CD14-positive monocyte (primary cell): ENCODE data around the gene SNRNP35. TPM values are rescaled to one million over a fixed set of nuclear protein-coding genes. Genes with fewer than 3 reads are reported as not detected.

Experiments
- DNase-seq, 3 donors: peaks; one replicate each; pipeline ENCODE4 v3.0.0-alpha.2; 2011 to 2022
- H2AFZ ChIP-seq: 2 replicates; pipeline ENCODE4 v1.6.0; 2012; ENCODE audit warnings: mild to moderate bottlenecking, low read depth, low read length, inconsistent platforms; ENCODE audit not compliant: insufficient read depth, poor library complexity, severe bottlenecking
- H3K27ac ChIP-seq, 2 donors: 1 replicate in 1 of 2; 2 replicates in 1 of 2; pipeline ENCODE4 v1.5.1; 2012 to 2013; ENCODE audit warnings: low read length in 2 of 2, control low read depth in 1 of 2, inconsistent platforms in 1 of 2, low read depth in 1 of 2, mild to moderate bottlenecking in 1 of 2
- H3K27me3 ChIP-seq, 2 donors: one replicate each; pipeline versions ENCODE4 v1.6.0 to v1.6.1; 2011 to 2013; ENCODE audit warnings: low read length in 2 of 2; ENCODE audit not compliant: control insufficient read depth in 2 of 2, insufficient read depth in 2 of 2
- H3K36me3 ChIP-seq, 2 donors: replicated peaks in 1 of 2; 1 replicate in 1 of 2; 2 replicates in 1 of 2; pipeline versions ENCODE4 v1.5.1 to v1.6.1; 2012 to 2013; ENCODE audit warnings: low read length in 2 of 2, control low read depth in 1 of 2, inconsistent platforms in 1 of 2, mild to moderate bottlenecking in 1 of 2; ENCODE audit not compliant: insufficient read depth in 2 of 2, control insufficient read depth in 1 of 2
- H3K4me1 ChIP-seq, 2 donors: 1 replicate in 1 of 2; 2 replicates in 1 of 2; pipeline versions ENCODE4 v1.5.1 to v1.6.1; 2012 to 2013; ENCODE audit warnings: low read length in 2 of 2, control low read depth in 1 of 2, inconsistent platforms in 1 of 2, mild to moderate bottlenecking in 1 of 2, moderate library complexity in 1 of 2; ENCODE audit not compliant: insufficient read depth in 2 of 2, control insufficient read depth in 1 of 2
- H3K4me2 ChIP-seq: replicated peaks from 2 replicates; pipeline ENCODE3; 2012; ENCODE audit warnings: low read length, moderate library complexity, mild to moderate bottlenecking; ENCODE audit not compliant: poor library complexity, severe bottlenecking; ENCODE audit errors: extremely low read depth
- H3K4me3 ChIP-seq, 3 experiments: fragments of 200-600 bp in 1 of 3; sonication (generic) in 1 of 3; replicated peaks in 1 of 3; 1 replicate in 2 of 3; 2 replicates in 1 of 3; pipeline ENCODE4 v1.5.1; 2011 to 2013; ENCODE audit warnings: low read length in 3 of 3, mild to moderate bottlenecking in 3 of 3, control low read depth in 2 of 3, low read depth in 2 of 3, inconsistent platforms in 1 of 3, moderate library complexity in 1 of 3
- H3K79me2 ChIP-seq: 2 replicates; pipeline ENCODE4 v1.6.0; 2012; ENCODE audit warnings: mild to moderate bottlenecking, control low read depth, inconsistent platforms, low read length, moderate library complexity; ENCODE audit not compliant: insufficient read depth
- H3K9ac ChIP-seq: 2 replicates; pipeline ENCODE4 v1.6.0; 2017; ENCODE audit warnings: low read length, mild to moderate bottlenecking; ENCODE audit not compliant: insufficient read depth, poor library complexity, severe bottlenecking
- H3K9me3 ChIP-seq, 2 donors: replicated peaks in 1 of 2; 1 replicate in 1 of 2; 2 replicates in 1 of 2; pipeline versions ENCODE4 v1.5.1 to v1.6.1; 2012 to 2013; ENCODE audit warnings: low read length in 2 of 2, control low read depth in 1 of 2; ENCODE audit not compliant: control insufficient read depth in 1 of 2, insufficient read depth in 1 of 2
- H4K20me1 ChIP-seq: 2 replicates; pipeline ENCODE4 v1.6.0; 2012; ENCODE audit warnings: mild to moderate bottlenecking, low read length, control low read depth, moderate library complexity; ENCODE audit not compliant: insufficient read depth
- H3K27ac Mint-ChIP-seq, 7 donors: one replicate each; pipeline ENCODE4 v1.8.0; 2020; ENCODE audit warnings: mild to moderate bottlenecking in 7 of 7, mixed read lengths in 7 of 7, moderate library complexity in 6 of 7, inconsistent platforms in 2 of 7
- H3K27me3 Mint-ChIP-seq, 3 donors: one replicate each; pipeline ENCODE4 v1.8.0; 2021 to 2022; ENCODE audit warnings: low read depth in 3 of 3, mild to moderate bottlenecking in 3 of 3, mixed read lengths in 3 of 3, moderate library complexity in 3 of 3, inconsistent platforms in 1 of 3
- H3K36me3 Mint-ChIP-seq, 2 donors: one replicate each; pipeline ENCODE4 v1.8.0; 2020; ENCODE audit warnings: mixed read lengths in 2 of 2, inconsistent platforms in 1 of 2, mild to moderate bottlenecking in 1 of 2
- H3K4me1 Mint-ChIP-seq: one replicate; pipeline ENCODE4 v1.8.0; 2020; ENCODE audit warnings: mild to moderate bottlenecking, mixed read lengths
- H3K4me3 Mint-ChIP-seq, 2 donors: one replicate each; pipeline ENCODE4 v1.8.0; 2020; ENCODE audit warnings: mild to moderate bottlenecking in 2 of 2, mixed read lengths in 2 of 2, moderate library complexity in 1 of 2
- H3K9me3 Mint-ChIP-seq, 7 donors: one replicate each; pipeline ENCODE4 v1.8.0; 2020 to 2022; ENCODE audit warnings: mixed read lengths in 7 of 7, mild to moderate bottlenecking in 6 of 7, moderate library complexity in 6 of 7, inconsistent platforms in 2 of 7
- WGBS: methylation state at CpG from one replicate; pipeline ENCODE4 v1.1.5; 2013; ENCODE audit warnings: missing lambda C conversion rate; ENCODE audit not compliant: insufficient coverage; 5-methylcytosine and 5-hydroxymethylcytosine counted together
- intact Hi-C, 2 donors: fragments of 100-400 bp; cut with micrococcal nuclease; formaldehyde crosslinking; loops; one replicate each; pipeline versions ENCODE4 v1.15.0 to v1.15.1; 2023
- polyA plus RNA-seq, 3 donors: library from polyadenylated mRNA; depleted of rRNA in 1 of 3; unstranded in 2 of 3; stranded (reverse) in 1 of 3; fragments of 300-500 nt in 2 of 3; fragments of >200 nt in 1 of 3; fragmentation: Illumina TruSeq in 2 of 3; gene quantifications; 1 replicate in 2 of 3; 2 replicates in 1 of 3; pipeline ENCODE4 v1.2.3, GENCODE V29; 2012 to 2021
- TF ChIP-seq, protein P1 (sequence below): fragments of 200-600 bp; IDR thresholded peaks from one replicate; pipeline ENCODE4 v1.8.0; 2022; ENCODE audit warnings: antibody characterized with exemption, mild to moderate bottlenecking

SNRNP35 gene
- polyA plus RNA-seq, 3 donors, result 13.4 to 19.5 (median 16.7) TPM

DNA sequence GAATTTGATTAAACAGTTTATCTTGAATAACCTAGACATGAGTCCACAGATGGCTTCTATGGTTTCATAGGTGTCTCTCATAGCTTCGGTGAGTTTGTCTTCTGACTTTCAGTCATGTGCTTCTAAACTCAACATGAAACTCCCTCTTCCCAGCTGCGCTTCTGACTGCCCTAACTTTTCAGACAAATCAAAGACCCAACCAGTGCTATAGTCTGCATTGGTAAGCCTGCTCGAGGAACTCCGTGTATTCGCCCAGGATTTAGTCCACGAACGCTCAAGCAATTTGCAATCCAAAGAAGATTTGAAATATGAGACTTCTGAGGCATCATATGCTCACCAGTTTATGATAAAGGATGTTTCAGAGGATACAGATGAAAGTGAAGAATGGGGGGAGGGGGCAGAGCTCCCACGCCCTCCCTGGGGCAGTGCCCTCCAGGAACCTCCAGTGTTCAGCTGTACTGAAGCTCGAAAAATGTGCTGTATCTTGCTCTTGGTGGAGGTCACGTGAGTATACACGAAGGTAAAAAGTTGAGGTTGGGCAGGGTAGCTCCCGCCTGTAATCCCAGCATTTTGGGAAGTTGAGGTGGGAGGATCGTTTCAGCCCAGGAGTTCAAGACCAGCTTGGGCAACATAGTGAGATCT is 16.3 kb upstream of the SNRNP35 start:
- Mint-ChIP-seq H3K9me3 (no peaks in the 10 kb centered on the region), H3K4me1 (peaks cover 68% of the 10 kb centered on the region), H3K27me3 (peaks cover 0 to 2% (median 0%) of the 10 kb centered on the region in 3 donors), H3K27ac (peak overlapping the region; percentile 17 to 92 (median 73)), H3K36me3 (peaks cover 0 to 3% of the 10 kb centered on the region in 2 donors), H3K4me3 (no peak overlapping the region)
- no peaks in the 10 kb centered on the region for H3K36me3 ChIP-seq
- no peak for DNase-seq
- H3K4me3 ChIP-seq, result no peak overlapping the region
- H4K20me1 ChIP-seq, result no peaks in the 10 kb centered on the region
- TF ChIP-seq, protein P1, sequence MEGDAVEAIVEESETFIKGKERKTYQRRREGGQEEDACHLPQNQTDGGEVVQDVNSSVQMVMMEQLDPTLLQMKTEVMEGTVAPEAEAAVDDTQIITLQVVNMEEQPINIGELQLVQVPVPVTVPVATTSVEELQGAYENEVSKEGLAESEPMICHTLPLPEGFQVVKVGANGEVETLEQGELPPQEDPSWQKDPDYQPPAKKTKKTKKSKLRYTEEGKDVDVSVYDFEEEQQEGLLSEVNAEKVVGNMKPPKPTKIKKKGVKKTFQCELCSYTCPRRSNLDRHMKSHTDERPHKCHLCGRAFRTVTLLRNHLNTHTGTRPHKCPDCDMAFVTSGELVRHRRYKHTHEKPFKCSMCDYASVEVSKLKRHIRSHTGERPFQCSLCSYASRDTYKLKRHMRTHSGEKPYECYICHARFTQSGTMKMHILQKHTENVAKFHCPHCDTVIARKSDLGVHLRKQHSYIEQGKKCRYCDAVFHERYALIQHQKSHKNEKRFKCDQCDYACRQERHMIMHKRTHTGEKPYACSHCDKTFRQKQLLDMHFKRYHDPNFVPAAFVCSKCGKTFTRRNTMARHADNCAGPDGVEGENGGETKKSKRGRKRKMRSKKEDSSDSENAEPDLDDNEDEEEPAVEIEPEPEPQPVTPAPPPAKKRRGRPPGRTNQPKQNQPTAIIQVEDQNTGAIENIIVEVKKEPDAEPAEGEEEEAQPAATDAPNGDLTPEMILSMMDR, result no peak
- peaks cover 63% of the 10 kb centered on the region in 2 donors for H3K4me1 ChIP-seq
- no peak overlapping the region for H3K4me2 ChIP-seq
- H3K9ac ChIP-seq, result no peak overlapping the region
- H3K9me3 ChIP-seq, result no peaks in the 10 kb centered on the region
- no peak overlapping the region for H3K27ac ChIP-seq
- WGBS, result 69% methylated on average over 12 of the region's 13 CpGs
- no peaks in the 10 kb centered on the region for H3K27me3 ChIP-seq
- H3K79me2 ChIP-seq, result peaks cover 16% of the 10 kb centered on the region
- H2AFZ ChIP-seq, result no peak overlapping the region
- intact Hi-C loops, result no loop called here

DNA sequence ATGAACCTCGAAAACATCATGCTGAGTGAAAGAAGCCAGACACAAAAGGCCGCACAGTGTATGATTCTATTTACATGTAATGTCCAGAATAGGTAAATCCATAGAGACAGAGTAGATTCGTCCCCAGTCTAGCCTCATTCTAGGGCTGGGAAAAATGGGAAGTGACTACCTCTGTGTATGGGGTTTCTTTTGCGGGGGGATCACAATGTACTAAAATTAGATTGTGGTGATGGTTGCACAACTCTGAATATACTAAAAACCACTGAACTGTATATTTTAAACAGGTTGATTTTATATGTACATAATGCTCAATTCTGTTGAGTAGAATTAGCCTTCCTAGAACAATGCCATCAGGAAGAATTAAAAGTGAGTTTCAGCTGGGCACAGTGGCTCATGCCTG is 15.2 kb upstream of the SNRNP35 start:
- peak overlapping the region; percentile 10 for H2AFZ ChIP-seq
- H3K36me3 ChIP-seq, result no peaks in the 10 kb centered on the region
- Mint-ChIP-seq H3K27ac (peak overlapping the region; percentile 81 to 94 (median 90)), H3K36me3 (peaks cover 0 to 3% of the 10 kb centered on the region in 2 donors), H3K4me3 (peak overlapping the region; percentile 42 to 45), H3K9me3 (no peaks in the 10 kb centered on the region), H3K4me1 (peaks cover 65% of the 10 kb centered on the region), H3K27me3 (peaks cover 0 to 2% (median 0%) of the 10 kb centered on the region in 3 donors)
- H3K9me3 ChIP-seq, result no peaks in the 10 kb centered on the region
- H3K79me2 ChIP-seq, result peaks cover 4% of the 10 kb centered on the region
- H3K4me1 ChIP-seq, result peaks cover 63% of the 10 kb centered on the region in 2 donors
- peak overlapping the region; percentile 26 to 55 for H3K27ac ChIP-seq
- no peaks in the 10 kb centered on the region for H3K27me3 ChIP-seq
- H4K20me1 ChIP-seq, result no peaks in the 10 kb centered on the region
- intact Hi-C loops, result no loop called here
- TF ChIP-seq, protein P1, result no peak
- H3K4me2 ChIP-seq, result peak overlapping the region; percentile 55
- WGBS, result 0% methylated on average over 2 of the region's 4 CpGs
- DNase-seq, result peak in 2 of 3 donors; percentile 59 to 64
- peak overlapping the region in 1 of 3 experiments; percentile 44 for H3K4me3 ChIP-seq
- no peak overlapping the region for H3K9ac ChIP-seq
